OCI-LY1 (cell line): ENCODE results near the gene KEAP1.

Experiments
- H2AFZ ChIP-seq: fragments of 200-600 bp; sonication (generic), shearing (Covaris generic); 2 replicates; pipeline ENCODE4 v1.6.0; 2014; ENCODE audit warnings: antibody characterized with exemption, mild to moderate bottlenecking, low read length
- H3F3A ChIP-seq: fragments of 200-600 bp; sonication (generic), shearing (Covaris generic); 2 replicates; pipeline ENCODE4 v1.6.0; 2014; ENCODE audit warnings: mild to moderate bottlenecking, antibody characterized with exemption, low read length, moderate library complexity; ENCODE audit not compliant: insufficient read depth
- H3K27ac ChIP-seq: fragments of 200-600 bp; sonication (generic); 2 replicates; pipeline ENCODE4 v1.5.1; 2014; ENCODE audit warnings: low read length, mixed run types, mild to moderate bottlenecking, low read depth; ENCODE audit not compliant: poor library complexity, severe bottlenecking
- H3K27me3 ChIP-seq: fragments of 200-600 bp; sonication (generic); 2 replicates; pipeline ENCODE4 v1.6.0; 2014; ENCODE audit warnings: antibody characterized with exemption, mild to moderate bottlenecking, low read length, moderate library complexity; ENCODE audit not compliant: insufficient read depth
- H3K36me3 ChIP-seq: fragments of 200-600 bp; sonication (generic); 2 replicates; pipeline ENCODE4 v1.6.1; 2014; ENCODE audit warnings: mild to moderate bottlenecking, antibody characterized with exemption, low read length, moderate library complexity, mixed read lengths; ENCODE audit not compliant: insufficient read depth
- H3K4me1 ChIP-seq: fragments of 200-600 bp; sonication (generic); 2 replicates; pipeline ENCODE4 v1.5.1; 2014; ENCODE audit warnings: mild to moderate bottlenecking, low read length, moderate library complexity; ENCODE audit not compliant: insufficient read depth, severe bottlenecking
- H3K4me2 ChIP-seq: fragments of 200-600 bp; sonication (generic), shearing (Covaris generic); 2 replicates; pipeline ENCODE4 v1.6.1; 2014; ENCODE audit warnings: low read length
- H3K4me3 ChIP-seq: fragments of 200-600 bp; sonication (generic); 2 replicates; pipeline ENCODE4 v1.5.1; 2014; ENCODE audit warnings: low read length, low read depth, mild to moderate bottlenecking, mixed read lengths; ENCODE audit not compliant: poor library complexity, severe bottlenecking
- H3K79me2 ChIP-seq: fragments of 200-600 bp; shearing (Covaris generic); 2 replicates; pipeline ENCODE4 v1.6.1; 2016; ENCODE audit warnings: mixed run types, low read length, mixed read lengths; ENCODE audit not compliant: insufficient read depth
- H3K9ac ChIP-seq: fragments of 200-600 bp; sonication (generic), shearing (Covaris generic); 2 replicates; pipeline ENCODE4 v1.6.1; 2014; ENCODE audit warnings: mild to moderate bottlenecking, low read length, mixed read lengths
- H3K9me2 ChIP-seq: fragments of 200-600 bp; sonication (generic), shearing (Covaris generic); 2 replicates; pipeline ENCODE4 v1.6.1; 2014; ENCODE audit warnings: low read depth, mild to moderate bottlenecking, low read length, mixed read lengths
- H3K9me3 ChIP-seq: fragments of 200-600 bp; shearing (Covaris generic); 2 replicates; pipeline ENCODE4 v1.6.1; 2014; ENCODE audit warnings: low read length, mixed read lengths
- H4K20me1 ChIP-seq: fragments of 200-600 bp; sonication (generic), shearing (Covaris generic); 2 replicates; pipeline ENCODE4 v1.6.0; 2016; ENCODE audit warnings: mild to moderate bottlenecking, low read length; ENCODE audit not compliant: insufficient read depth
- CTCF ChIP-seq: fragments of 200-600 bp; sonication (generic), shearing (Covaris generic); IDR thresholded peaks from 2 replicates; pipeline ENCODE4 v1.5.1; 2017; ENCODE audit warnings: mild to moderate bottlenecking, antibody characterized with exemption, low read length, moderate library complexity, mixed read lengths
- EZH2 ChIP-seq: fragments of 200-600 bp; sonication (generic), shearing (Covaris generic); IDR thresholded peaks from 2 replicates; pipeline ENCODE4 v1.8.0; 2017; ENCODE audit warnings: borderline replicate concordance, mixed run types, mild to moderate bottlenecking, antibody characterized with exemption, low read length, moderate library complexity, mixed read lengths

Gene KEAP1

GRCh38 chr19:10550336-10550735 lies 47.2 kb upstream of the KEAP1 start:
- no peaks in the 10 kb centered on the region for H3K27me3 ChIP-seq
- H3K36me3 ChIP-seq, result peaks cover 70% of the 10 kb centered on the region
- H3K27ac ChIP-seq, result no peak overlapping the region
- no peak overlapping the region for H3K4me2 ChIP-seq
- no peak overlapping the region for H3K4me3 ChIP-seq
- H4K20me1 ChIP-seq, result no peaks in the 10 kb centered on the region
- H2AFZ ChIP-seq, result no peak overlapping the region
- peaks cover 12% of the 10 kb centered on the region; the same call in 1 of the 2 replicates for H3F3A ChIP-seq
- no peak for TF ChIP-seq EZH2
- TF ChIP-seq CTCF, result no peak
- H3K9ac ChIP-seq, result no peak overlapping the region
- H3K4me1 ChIP-seq, result peaks cover 34% of the 10 kb centered on the region
- H3K9me3 ChIP-seq, result no peaks in the 10 kb centered on the region
- no peaks in the 10 kb centered on the region for H3K9me2 ChIP-seq
- H3K79me2 ChIP-seq, result no peaks in the 10 kb centered on the region

- Histone ChIP-seq H3K9me3 (no peaks in the 10 kb centered on the region), H3K9me2 (no peaks in the 10 kb centered on the region), H3K36me3 (peaks cover 64% of the 10 kb centered on the region), H3K4me3 (no peak overlapping the region), H2AFZ (no peak overlapping the region), H3K4me2 (no peak overlapping the region), H3F3A (peaks cover 12% of the 10 kb centered on the region; the same call in 1 of the 2 replicates), H4K20me1 (no peaks in the 10 kb centered on the region), H3K4me1 (peaks cover 34% of the 10 kb centered on the region), H3K27me3 (no peaks in the 10 kb centered on the region), H3K9ac (no peak overlapping the region), H3K27ac (no peak overlapping the region), H3K79me2 (peaks cover 2% of the 10 kb centered on the region; the same call in 1 of the 2 replicates)
- TF ChIP-seq EZH2, result no peak
- no peak for TF ChIP-seq CTCF
These were observed 46.6 kb upstream of the KEAP1 start for GRCh38 chr19:10549733-10550132.

- no peak overlapping the region for H3K27ac ChIP-seq
- H3F3A ChIP-seq, result peaks cover 8% of the 10 kb centered on the region; the same call in 1 of the 2 replicates
- H3K79me2 ChIP-seq, result peaks cover 9% of the 10 kb centered on the region; the same call in 1 of the 2 replicates
- no peaks in the 10 kb centered on the region for H3K27me3 ChIP-seq
- no peaks in the 10 kb centered on the region for H4K20me1 ChIP-seq
- peaks cover 59% of the 10 kb centered on the region for H3K36me3 ChIP-seq
- peaks cover 27% of the 10 kb centered on the region for H3K4me1 ChIP-seq
- H3K4me3 ChIP-seq, result no peak overlapping the region
- TF ChIP-seq EZH2 (no peak), CTCF (no peak)
- no peak overlapping the region for H3K9ac ChIP-seq
- no peaks in the 10 kb centered on the region for H3K9me2 ChIP-seq
- no peak overlapping the region for H3K4me2 ChIP-seq
- H3K9me3 ChIP-seq, result no peaks in the 10 kb centered on the region
- no peak overlapping the region for H2AFZ ChIP-seq
These were observed 45.7 kb upstream of the KEAP1 start for GRCh38 chr19:10548746-10549276.
